Fibroblast of pulmonary artery (primary cell): Measurements from ENCODE around the gene KRTAP9-1.
"Not testable (repeated sequence)": the region's sequence is repeated elsewhere in the genome, so short reads cannot be mapped to it uniquely, and the experiment has no call there.

ENCODE experiments used
- DNase-seq: peaks from one replicate; pipeline ENCODE4 v3.0.0-alpha.2; 2010; ENCODE audit warnings: low read depth
- H3K4me3 ChIP-seq: replicated peaks from 2 replicates; pipeline ENCODE4 v1.5.1; 2011; ENCODE audit warnings: low read depth, mild to moderate bottlenecking, control low read depth, low read length, moderate library complexity
- TF ChIP-seq, protein P1 (sequence below): IDR thresholded peaks from 2 replicates; pipeline ENCODE4 v1.5.1; 2011; ENCODE audit warnings: mild to moderate bottlenecking, control low read depth, low read length, inconsistent platforms; ENCODE audit errors: missing control alignments

KRTAP9-1 gene

DNA sequence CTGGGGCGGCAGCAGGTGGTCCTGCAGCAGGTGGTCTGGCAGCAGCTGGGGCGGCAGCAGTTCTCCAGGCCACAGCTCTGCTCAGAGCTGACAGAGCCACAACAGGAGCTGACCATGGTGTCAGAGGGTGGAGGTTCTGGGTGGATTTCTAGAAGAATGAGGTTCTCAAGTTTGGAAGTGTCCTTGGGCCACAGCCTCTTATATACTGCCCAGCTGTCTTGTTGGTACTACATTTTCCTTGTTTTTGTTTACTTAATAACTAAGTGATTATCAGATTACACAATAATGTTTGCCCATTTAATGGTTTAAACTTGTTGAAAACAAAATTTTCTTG, 40.1 kb upstream of the KRTAP9-1 start, which contains the start of gene KRTAP4-5:
TSS of gene KRTAP4-5 (minus strand) at position 174 of the 334 bp plus-strand sequence. CDS start at position 116, 58 bp downstream.
- TF ChIP-seq, protein P1, sequence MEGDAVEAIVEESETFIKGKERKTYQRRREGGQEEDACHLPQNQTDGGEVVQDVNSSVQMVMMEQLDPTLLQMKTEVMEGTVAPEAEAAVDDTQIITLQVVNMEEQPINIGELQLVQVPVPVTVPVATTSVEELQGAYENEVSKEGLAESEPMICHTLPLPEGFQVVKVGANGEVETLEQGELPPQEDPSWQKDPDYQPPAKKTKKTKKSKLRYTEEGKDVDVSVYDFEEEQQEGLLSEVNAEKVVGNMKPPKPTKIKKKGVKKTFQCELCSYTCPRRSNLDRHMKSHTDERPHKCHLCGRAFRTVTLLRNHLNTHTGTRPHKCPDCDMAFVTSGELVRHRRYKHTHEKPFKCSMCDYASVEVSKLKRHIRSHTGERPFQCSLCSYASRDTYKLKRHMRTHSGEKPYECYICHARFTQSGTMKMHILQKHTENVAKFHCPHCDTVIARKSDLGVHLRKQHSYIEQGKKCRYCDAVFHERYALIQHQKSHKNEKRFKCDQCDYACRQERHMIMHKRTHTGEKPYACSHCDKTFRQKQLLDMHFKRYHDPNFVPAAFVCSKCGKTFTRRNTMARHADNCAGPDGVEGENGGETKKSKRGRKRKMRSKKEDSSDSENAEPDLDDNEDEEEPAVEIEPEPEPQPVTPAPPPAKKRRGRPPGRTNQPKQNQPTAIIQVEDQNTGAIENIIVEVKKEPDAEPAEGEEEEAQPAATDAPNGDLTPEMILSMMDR = no peak
- no peak for DNase-seq
- H3K4me3 ChIP-seq = no peak within 1 kb of the TSS

DNA sequence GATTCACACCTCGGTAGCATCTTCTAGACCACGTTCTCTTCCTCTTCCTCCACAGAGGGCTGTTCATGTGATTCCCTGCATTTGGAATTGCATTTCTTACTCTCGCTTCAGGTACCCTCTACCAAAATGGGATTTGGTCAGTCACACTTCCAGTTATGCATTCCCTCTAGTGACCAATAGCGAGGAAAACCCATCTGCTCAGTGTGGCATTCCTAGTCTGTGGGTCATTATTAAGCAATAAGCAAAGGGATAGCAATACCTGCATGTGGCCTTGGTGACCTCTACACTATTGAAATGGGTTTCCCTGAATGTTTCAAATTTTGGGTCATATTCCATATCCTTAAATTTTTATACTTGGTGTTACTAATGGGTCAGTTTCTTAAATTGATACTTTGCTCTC, 39.7 kb upstream of the KRTAP9-1 start:
- TF ChIP-seq, protein P1 = no peak
- no peak for DNase-seq
- H3K4me3 ChIP-seq = no peak overlapping the region

DNA sequence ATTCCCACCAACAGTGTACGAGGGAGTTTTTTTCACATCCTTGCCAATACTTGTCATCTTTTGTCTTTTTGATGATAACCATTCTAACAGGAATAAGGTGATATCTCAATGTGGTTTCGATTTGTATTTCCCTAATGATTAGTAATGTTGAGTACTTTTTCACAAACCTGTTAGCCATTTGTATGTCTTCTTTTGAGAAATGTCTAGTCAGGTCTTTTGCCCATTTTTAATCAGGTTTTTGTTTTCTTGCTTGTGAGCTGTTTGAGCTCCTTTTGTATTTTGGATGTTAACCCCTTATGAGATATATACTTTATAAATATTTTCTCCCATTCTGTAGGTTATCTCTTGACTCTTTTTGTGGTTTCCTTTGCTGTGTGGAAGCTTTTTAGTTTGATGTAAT, 38.2 kb upstream of the KRTAP9-1 start:
- no peak overlapping the region for H3K4me3 ChIP-seq
- TF ChIP-seq, protein P1 = no peak
- DNase-seq = no peak

DNA sequence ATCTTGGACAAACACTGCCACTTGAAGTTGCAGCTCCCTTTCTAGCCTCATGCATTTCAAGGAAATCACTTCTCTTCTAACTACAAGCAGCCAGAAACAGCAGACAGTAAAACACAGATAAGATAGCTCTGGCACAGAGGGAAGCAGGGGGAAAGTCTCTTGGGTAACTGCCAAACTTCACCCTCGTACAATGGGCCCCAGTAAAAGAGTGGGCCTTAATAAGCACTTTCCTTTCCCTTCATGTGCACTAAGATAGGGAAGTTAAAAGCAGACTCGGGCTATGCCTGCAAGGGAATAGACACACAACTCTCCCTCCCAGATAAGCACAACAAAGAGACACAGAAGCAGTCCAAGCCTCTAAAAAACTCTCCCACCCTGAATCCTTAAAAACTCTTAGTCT, 35.8 kb upstream of the KRTAP9-1 start:
- H3K4me3 ChIP-seq = no peak overlapping the region
- no peak for DNase-seq
- TF ChIP-seq, protein P1 = no peak

DNA sequence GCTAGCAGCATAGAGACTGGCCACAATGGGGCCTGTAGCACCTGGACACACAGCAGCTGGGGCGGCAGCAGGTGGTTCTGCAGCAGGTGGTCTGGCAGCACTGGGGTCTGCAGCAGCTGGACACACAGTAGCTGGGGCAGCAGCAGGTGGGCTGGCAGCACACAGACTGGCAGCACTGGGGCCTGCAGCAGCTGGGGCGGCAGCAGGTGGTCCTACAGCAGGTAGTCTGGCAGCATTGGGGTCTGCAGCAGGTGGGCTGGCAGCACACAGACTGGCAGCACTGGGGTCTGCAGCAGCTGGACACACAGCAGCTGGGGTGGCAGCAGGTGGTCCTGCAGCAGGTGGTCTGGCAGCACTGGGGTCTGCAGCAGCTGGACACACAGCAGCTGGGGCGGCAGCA, 29.5 kb upstream of the KRTAP9-1 start:
- DNase-seq, H3K4me3 ChIP-seq: not testable (repeated sequence)

DNA sequence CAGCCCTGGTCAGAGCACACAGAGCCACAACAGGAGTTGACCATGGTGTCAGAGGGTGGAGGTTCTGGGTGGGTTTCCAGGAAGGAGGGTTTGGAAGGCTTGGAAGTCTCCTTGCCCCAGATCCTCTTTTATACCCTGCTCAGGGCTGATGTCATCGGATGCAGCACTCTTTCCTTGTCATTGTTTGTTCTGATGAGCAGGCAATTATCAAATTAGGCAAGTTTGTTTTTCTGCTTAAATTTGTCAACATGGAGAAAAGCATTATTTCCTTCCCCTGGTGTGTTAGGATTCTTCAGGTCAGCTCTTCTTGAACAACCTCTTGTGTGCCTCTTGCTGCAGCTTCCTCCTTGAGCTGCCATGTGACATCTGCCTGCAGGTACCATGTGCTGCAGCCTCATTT, 29.0 kb upstream of the KRTAP9-1 start, which contains the start of gene KRTAP4-4:
TSS of gene KRTAP4-4 (minus strand) at position 101 of the 400 bp plus-strand sequence. CDS start at position 44, 57 bp downstream.
- H3K4me3 ChIP-seq = no peak within 1 kb of the TSS
- no peak for DNase-seq
- TF ChIP-seq, protein P1 = no peak

DNA sequence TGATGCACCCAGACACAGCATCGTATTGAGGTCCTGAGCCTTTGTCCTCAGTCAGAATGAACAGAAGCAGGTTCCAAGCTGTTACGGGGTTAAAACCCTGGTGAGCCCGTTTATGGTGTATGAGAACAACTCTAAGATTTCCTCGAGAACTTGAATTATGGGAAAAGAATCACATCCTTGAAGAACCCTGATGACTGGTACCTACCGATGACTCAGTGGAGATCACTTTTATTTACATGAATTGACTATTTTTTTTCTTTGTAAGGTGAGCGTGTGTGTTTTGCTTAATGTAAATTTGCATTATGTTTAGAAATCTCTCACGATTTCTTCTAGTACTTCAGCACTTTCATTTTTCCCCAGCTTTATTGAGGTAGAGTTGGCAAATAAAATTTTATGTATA, 25.9 kb upstream of the KRTAP9-1 start:
- TF ChIP-seq, protein P1 = no peak
- no peak overlapping the region for H3K4me3 ChIP-seq
- DNase-seq = no peak
